Pulmonary artery endothelial cell (primary cell): ENCODE measurements around the gene WNT7B. TPM values are rescaled to one million over a fixed set of nuclear protein-coding genes. Genes with fewer than 3 reads are reported as not detected.

Source experiments
- DNase-seq: peaks from one replicate; pipeline ENCODE4 v3.0.0-alpha.2; 2011; ENCODE audit warnings: low read depth, low spot score
- total RNA-seq: library from RNA; depleted of rRNA; stranded (reverse); fragments of >200 nt; gene quantifications from 2 replicates; pipeline ENCODE4 v1.2.3, GENCODE V29; 2014

WNT7B gene
- total RNA-seq, 1 donor from 2014 or later = not detected

DNA sequence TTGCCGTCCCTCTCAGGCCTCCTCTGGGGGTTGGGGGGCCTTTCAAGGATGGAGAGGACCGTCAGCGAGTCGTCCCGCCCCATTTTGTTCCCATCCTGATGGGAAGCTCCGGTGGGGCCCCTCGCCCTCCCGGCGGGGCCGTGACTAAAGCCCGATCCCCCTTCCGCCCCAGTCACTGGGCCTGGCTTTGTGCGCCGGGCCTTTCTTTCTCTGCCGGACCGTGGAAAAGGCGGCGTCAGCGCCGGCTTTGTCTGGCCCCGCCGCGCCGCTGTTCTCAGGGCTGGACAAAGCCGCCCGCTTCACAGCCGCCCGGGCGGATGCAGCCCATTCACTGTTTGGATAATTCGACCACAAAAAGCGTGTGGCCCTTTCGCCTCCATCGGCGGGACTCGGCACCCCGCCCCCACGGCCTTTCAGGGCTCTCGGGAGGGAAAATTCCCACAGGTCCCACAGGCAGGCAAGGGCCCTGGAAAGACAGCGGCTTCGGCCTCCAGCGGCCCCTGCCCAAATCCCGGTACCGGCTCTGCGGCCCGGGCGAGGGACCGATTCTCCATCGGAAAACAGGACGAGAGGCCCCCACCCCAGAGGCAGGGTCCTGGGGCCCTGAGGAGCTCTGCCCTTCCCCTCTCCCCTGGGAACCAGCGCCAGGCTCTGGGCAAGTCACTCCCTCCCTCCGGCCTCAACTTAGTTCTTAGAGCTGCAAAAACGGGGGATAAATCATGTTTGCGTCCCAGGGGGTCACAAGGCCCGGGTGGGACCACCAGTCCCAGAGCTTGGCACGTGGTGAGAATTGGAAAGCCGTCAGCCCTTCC is 87.2 kb downstream of the WNT7B start:
- DNase-seq = no peak

DNA sequence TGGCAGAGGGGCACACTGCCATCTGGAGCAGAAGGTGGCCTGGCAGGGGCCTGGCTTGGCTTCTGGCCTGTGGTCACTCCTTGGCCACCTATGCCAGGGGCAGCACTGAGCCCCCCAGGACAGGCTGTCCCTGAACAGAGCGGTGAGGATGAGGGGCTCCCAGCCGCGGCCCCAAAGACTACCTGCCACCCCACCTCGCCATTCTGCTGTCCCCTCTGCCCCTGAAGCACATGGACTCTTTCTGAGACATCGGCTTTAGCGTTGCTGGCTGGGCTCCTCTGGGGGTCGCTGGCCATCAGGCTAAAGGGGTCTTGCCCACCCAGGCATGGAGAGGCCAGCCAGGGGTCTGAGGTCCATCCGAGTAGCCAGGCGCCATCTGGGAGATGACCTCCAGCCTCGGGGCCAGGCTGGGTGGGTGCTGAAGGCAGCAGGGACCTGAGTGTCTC is 87.8 kb downstream of the WNT7B start:
- DNase-seq = no peak

DNA sequence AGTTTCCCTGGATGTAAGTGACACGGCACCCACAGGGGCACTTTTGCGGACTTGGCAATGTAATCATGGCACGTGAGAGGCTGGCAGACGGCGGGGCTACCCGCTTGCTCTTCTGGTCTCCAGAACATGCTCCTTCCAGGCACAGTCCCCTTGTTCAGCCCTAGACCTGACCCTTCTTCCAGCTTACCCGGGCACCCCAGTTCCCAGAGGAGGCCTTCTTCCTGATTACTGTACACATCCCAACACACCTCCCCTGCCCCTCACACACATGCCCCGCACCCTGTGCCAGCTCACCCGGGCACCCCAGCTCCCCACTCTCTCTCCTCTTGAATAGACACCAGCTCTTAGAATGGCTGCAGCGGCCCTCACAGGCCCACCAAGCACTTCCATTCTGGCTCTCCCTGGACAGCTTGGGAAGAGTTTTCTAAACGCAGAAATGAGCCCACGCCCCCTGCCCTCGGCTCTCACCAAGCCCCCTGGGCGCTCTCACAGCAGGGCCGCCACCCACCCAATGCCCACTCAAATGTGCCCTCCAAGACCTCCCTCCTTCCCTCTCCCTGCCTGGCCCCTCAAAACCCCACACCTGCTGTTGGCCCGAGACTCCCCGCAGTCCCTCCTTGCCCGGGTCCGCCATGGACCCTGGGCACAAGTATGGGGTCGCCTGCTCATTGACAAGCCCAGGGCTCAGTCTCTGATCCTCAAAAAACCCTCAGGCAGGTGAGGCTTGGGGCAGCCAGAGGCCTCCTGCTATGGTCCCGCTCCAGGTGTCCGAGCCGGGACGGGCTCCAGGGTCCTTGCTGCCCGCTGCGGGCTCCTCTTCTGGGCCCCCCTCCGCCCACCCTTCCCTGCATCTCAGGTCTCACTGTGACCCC is 88.5 kb downstream of the WNT7B start:
- DNase-seq = no peak

DNA sequence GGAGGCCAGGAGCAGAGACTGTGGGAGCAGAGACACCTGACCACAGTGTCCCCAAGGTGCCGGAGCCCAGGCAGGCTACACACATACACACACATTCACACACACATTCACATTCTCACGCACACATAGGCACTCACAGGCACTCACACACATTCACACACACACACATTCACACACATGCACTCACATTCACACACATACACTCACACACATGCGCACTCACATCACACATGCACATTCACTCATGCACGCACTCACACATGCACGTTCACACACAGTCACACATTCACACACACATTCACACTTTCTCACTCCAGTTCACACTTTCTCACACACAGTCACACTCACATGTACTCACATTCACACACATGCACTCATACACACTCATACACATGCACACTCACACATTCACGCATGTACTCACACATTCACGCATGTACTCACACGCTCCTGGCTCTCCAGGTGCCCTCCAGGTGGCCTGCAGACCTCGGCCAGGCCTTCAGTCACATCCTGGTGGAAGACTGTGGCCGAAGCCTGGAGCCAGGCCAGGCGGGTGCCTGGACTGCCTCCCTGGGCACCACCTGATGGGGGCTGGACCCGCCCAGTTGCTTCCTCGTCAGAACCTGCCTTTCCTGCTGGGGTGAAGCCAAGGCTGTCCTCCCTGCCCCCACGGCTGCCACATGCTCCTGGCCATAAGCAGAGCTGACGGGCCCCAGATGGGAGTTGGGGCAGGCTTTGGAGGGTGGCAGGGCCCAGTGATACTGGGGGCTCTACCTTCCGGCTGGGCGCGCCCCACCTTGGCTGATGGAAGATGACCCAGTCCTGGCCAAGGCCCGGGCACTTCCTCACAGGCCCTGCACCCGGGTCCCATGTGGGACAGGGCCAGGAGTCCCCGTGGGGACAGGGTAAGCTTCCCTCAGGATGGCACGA is 89.5 kb downstream of the WNT7B start:
- DNase-seq = no peak

- DNase-seq = no peak
Measured at GRCh38 chr22:45886540-45886939, 90.4 kb downstream of the WNT7B start.

GRCh38 chr22:45885941-45886395 is 91.0 kb downstream of the WNT7B start:
- DNase-seq = no peak

DNA sequence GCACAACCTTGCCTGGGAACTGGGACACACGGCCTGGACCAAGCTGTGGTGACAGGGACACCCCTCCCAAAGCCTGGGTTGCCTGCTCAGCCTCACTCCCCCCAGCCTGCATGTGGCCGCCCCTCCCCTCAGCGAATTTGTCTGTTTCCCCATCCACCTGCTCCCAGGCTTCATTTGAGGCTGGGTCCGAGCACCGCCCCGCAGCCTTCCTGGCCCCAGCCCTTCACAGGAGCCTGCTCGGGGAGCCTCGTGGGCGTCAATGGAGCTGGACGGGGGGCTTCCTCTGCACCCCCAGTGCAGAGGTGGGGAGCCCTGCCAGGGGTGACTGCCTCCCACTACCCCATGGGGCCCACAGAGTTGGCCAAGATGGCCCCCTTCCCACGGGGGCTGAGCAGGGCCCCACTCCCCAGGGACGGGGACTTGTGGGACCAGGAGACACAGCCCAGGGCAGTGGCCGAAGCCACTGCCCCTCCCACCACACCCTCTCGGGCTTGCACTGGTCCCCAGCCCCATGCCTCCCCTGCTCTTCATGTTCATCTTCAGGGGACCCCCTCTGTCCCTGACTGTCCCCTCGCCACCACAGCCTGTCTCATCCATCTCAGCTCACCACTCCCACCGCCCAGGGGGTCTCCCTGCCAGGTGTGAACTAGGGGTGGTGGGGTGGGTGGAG is 91.7 kb downstream of the WNT7B start:
- DNase-seq = no peak

- no peak for DNase-seq
Measured at GRCh38 chr22:45884201-45885062, 92.5 kb downstream of the WNT7B start.

GRCh38 chr22:45883811-45884170 is 93.2 kb downstream of the WNT7B start:
- no peak for DNase-seq

- DNase-seq = no peak
Measured at GRCh38 chr22:45882881-45883810, 93.8 kb downstream of the WNT7B start.

- DNase-seq = no peak
Measured at GRCh38 chr22:45881524-45881875, 95.5 kb downstream of the WNT7B start.

DNA sequence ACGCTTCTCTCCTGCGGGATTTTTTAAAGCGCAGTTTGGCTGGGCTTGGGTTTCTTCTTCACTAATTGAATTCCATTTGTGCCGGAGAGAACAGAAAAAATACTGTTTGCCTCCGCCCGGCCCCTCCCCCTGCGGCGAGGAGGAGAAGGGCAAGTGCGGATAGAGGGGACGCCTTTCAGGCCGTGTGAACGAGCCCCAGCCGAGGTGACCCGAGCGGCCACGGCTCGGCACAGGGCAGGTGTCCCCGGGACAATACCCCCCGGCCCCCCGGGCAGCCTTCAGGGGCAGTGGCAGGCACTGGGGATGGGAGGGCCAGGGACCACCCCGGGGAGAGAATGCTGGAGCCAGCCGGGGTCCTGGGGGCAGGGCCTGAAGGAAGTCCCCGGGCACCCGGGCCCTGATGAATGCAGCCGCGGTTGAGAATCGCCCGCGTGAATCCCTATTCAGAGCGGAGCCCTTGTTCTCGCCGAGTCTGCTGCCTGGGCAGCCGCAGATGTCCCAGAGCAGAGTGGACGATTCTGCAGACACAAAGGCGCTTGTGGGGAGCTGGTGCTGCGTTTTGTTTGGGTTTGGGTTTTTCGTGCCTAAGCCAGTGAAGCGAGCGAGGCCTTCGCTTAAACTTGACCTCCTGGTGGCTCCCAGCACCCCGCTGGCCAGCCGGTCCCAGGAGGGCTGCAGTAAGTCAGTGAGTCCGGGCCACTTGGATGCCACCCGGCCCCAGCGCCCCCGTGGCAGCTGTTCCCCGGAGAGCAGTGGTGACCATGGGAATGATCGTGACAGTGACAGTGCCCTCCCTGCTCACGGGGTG is 96.0 kb downstream of the WNT7B start:
- no peak for DNase-seq

GRCh38 chr22:45880091-45880715 is 96.8 kb downstream of the WNT7B start:
- DNase-seq = no peak

DNA sequence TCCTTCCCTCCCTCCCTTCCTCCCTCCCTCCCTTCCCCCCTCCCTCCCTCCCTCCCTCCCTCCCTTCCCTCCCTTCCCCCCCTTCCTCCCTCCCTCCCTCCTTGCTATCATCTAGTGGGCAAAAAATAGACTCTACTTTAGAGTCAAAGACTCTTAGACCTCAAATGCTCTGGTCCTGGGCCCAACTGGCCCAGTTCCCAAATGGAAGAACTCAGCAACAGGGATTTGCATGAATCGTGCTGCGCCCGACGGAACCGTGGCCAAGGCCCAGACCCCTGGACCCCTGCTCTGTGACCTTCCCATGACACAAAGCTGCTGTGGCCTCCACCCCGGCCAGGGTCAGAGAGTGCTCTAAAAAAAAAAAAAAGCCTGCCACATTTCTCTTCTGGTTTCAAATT is 97.4 kb downstream of the WNT7B start:
- no peak for DNase-seq

- DNase-seq = no peak
Measured at GRCh38 chr22:45878901-45879551, 97.9 kb downstream of the WNT7B start.

DNA sequence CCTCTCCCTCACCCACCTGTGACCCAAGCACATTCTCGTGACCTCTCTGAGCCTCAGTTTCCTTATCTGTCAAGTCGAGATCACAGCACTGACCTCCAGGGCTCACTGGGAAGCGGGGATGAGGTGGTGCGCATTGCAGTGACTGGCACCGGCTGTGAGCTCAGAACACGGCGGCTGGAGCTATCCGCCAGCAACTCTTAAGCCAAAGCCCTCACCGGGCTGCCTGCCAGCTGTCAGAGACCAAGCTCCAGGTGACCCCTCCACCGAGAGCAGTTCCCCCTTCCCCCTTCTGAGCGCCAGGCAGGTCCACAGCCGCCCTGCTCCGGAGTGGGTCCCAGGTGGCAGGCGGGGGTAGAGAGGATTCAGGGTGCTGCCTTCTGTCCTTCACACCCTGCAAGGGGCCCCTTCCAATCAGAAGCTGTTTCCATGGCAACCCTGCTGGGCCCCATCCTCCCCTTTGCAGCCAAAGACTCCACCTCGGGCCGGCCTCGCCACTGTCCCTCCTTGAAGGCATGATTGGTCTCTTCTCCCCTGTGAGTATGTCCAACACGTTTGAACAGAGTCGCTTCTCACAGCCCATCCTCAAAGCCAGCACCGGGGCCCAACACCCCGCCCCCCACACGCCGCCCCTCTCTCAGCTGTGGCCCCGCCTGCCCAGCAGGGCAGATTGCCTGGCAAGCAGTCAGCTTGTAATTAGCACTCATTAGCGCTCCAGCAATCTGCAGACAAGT is 98.7 kb downstream of the WNT7B start:
- DNase-seq = no peak
